ENCODE data around the gene ZNF397.

Gene ZNF397

GRCh38 chr18:35253655-35254287 is 12.9 kb downstream of the ZNF397 start:
- in situ Hi-C loops (cut with MboI; ENCODE audit: low sequenced_read_pairs, unreplicated experiment), result no loop called here
- no peak for TF ChIP-seq CTCF (IDR thresholded peaks at IDR 0.05; ENCODE audit: borderline replicate concordance, control extremely low read depth, extremely low read depth, insufficient read depth, missing control alignments)
- no peak for DNase-seq (ENCODE audit: low spot score)

DNA sequence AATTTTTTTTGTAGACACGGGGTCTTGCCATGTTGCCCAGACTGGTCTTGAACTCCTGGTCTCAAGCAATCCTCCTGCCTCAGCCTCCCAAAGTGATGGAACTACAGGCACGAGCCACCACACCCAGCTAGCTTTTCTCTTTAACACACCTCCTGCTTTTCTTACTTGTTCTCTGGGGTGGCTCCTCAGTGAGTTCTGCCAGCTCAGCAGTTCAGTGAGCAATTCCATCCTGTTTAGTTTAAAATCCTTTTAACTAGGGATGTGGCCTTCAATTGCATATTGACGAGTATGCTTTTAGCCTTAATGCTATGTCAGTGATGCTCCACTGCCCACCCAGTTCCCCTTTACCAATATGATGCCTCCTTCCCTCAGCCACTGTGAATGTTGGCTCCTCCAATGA is 16.1 kb downstream of the ZNF397 start:
- no peak for TF ChIP-seq CTCF (IDR thresholded peaks at IDR 0.05; ENCODE audit: borderline replicate concordance, control extremely low read depth, extremely low read depth, insufficient read depth, missing control alignments)
- in situ Hi-C loops (cut with MboI; ENCODE audit: low sequenced_read_pairs, unreplicated experiment), result no loop called here
- no peak for DNase-seq (ENCODE audit: low spot score)

GRCh38 chr18:35264409-35264808 is 23.6 kb downstream of the ZNF397 start:
- in situ Hi-C loops (cut with MboI; ENCODE audit: low sequenced_read_pairs, unreplicated experiment), result no loop called here
- TF ChIP-seq CTCF (IDR thresholded peaks at IDR 0.05; ENCODE audit: borderline replicate concordance, control extremely low read depth, extremely low read depth, insufficient read depth, missing control alignments), result no peak
- DNase-seq (ENCODE audit: low spot score), result no peak

DNA sequence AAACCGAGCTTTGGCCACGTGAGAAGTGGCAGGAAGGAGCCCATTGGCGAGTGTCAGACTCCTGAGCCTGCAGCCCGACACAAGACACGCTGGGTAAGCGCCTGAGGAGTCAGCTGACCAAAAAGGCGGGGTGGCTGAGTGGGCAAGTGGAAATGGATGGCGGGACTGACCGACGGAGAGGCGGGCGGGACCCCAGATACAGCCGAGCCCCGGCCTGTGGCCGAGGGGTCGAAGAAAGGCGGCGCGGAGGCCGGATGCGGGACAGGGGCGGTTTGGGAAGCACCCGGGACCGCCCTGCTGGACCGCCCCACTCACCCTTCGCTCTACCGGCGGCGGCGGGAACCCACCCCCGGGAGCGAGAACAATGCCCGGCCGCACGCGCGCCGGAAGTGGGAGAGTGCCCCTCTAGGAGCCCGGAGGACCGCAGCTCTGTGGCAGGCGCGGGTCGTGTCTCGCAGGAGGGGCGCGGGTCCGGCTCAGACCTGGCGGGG is 26.4 kb downstream of the ZNF397 start:
- no peak for TF ChIP-seq CTCF (IDR thresholded peaks at IDR 0.05; ENCODE audit: borderline replicate concordance, control extremely low read depth, extremely low read depth, insufficient read depth, missing control alignments)
- in situ Hi-C loops (cut with MboI; ENCODE audit: low sequenced_read_pairs, unreplicated experiment), result no loop called here
- DNase-seq (ENCODE audit: low spot score), result no peak

- TF ChIP-seq CTCF (IDR thresholded peaks at IDR 0.05; ENCODE audit: borderline replicate concordance, control extremely low read depth, extremely low read depth, insufficient read depth, missing control alignments), result no peak
- no peak for DNase-seq (ENCODE audit: low spot score)
- in situ Hi-C loops (cut with MboI; ENCODE audit: low sequenced_read_pairs, unreplicated experiment), result no loop called here
These were observed 27.0 kb downstream of the ZNF397 start for GRCh38 chr18:35267809-35268208.

GRCh38 chr18:35268821-35269220 is 28.0 kb downstream of the ZNF397 start:
- TF ChIP-seq CTCF (IDR thresholded peaks at IDR 0.05; ENCODE audit: borderline replicate concordance, control extremely low read depth, extremely low read depth, insufficient read depth, missing control alignments), result no peak
- in situ Hi-C loops (cut with MboI; ENCODE audit: low sequenced_read_pairs, unreplicated experiment), result no loop called here
- no peak for DNase-seq (ENCODE audit: low spot score)
